Tibial artery (tissue), 4 donors: ENCODE results near the gene UIMC1.
"Not testable (repeated sequence)": the region's sequence is repeated elsewhere in the genome, so short reads cannot be mapped to it uniquely, and the experiment has no call there.

Source experiments
- DNase-seq, 2 donors: peaks; one replicate each; pipeline ENCODE4 v3.0.0-alpha.2; 2019
- H3K27ac ChIP-seq, 2 donors: fragments of 200-600 bp; sonication (generic) in 1 of 2; 1 replicate in 1 of 2; 2 replicates in 1 of 2; pipeline ENCODE4 v1.5.1; 2018 to 2019; ENCODE audit warnings: mild to moderate bottlenecking in 1 of 2
- H3K27me3 ChIP-seq, 2 donors: fragments of 200-600 bp; sonication (generic) in 1 of 2; one replicate each; pipeline versions ENCODE4 v1.5.1 to v1.6.0; 2016 to 2019
- H3K36me3 ChIP-seq, 3 donors: fragments of 200-600 bp; sonication (generic) in 2 of 3; one replicate each; pipeline ENCODE4 v1.5.1; 2016 to 2019; ENCODE audit warnings: mild to moderate bottlenecking in 2 of 3
- H3K4me1 ChIP-seq, 4 donors: fragments of 200-600 bp; sonication (generic) in 2 of 4; 1 replicate in 3 of 4; 2 replicates in 1 of 4; pipeline ENCODE4 v1.5.1; 2016 to 2019
- H3K4me3 ChIP-seq, 2 donors: fragments of 200-600 bp; sonication (generic) in 1 of 2; 1 replicate in 1 of 2; 2 replicates in 1 of 2; pipeline ENCODE4 v1.5.1; 2018 to 2019; ENCODE audit warnings: mild to moderate bottlenecking in 2 of 2
- H3K9me3 ChIP-seq, 3 donors: fragments of 200-600 bp; sonication (generic) in 1 of 3; one replicate each; pipeline ENCODE4 v1.5.1; 2016 to 2019
- intact Hi-C: fragments of 100-400 bp; cut with DNase I; formaldehyde crosslinking; loops from one replicate; pipeline ENCODE4 v1.15.0; 2023; ENCODE audit warnings: low total_unique reads
- TF ChIP-seq, protein P1 (sequence below), 2 experiments: fragments of 200-600 bp in 1 of 2; fragments of 450-650 bp in 1 of 2; IDR thresholded peaks; one replicate each; pipeline ENCODE4 v1.5.1; 2017 to 2019; ENCODE audit warnings: antibody characterized with exemption in 2 of 2, mild to moderate bottlenecking in 1 of 2, moderate library complexity in 1 of 2

UIMC1 gene

DNA sequence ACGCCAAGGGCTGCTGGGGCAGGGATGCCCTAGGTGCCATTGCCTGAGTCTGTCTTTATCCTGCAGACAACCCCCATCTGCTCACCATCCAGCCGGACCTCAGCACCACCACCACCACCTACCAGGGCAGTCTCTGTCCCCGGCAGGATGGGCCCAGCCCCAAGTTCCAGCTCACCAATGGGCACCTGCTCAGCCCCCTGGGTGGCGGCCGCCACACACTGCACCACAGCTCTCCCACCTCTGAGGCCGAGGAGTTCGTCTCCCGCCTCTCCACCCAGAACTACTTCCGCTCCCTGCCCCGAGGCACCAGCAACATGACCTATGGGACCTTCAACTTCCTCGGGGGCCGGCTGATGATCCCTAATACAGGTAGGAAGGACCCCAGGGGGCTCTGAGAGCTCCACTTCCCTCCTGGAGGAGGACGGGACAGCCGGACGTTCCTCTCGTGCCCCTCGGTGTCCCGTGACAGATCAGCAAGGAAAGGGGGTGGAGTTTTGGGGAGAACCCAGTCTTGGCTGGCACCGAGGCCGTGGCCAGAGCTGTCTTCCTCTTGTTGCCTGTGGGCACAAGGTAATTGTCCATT, 132.3 kb downstream of the UIMC1 start:
- Histone ChIP-seq H3K4me3 (no peak overlapping the region), H3K27me3 (peaks cover 0 to 61% of the 10 kb centered on the region in 2 donors), H3K36me3 (no peaks in the 10 kb centered on the region), H3K9me3 (no peaks in the 10 kb centered on the region), H3K27ac (no peak overlapping the region), H3K4me1 (no peaks in the 10 kb centered on the region)
- TF ChIP-seq, protein P1, sequence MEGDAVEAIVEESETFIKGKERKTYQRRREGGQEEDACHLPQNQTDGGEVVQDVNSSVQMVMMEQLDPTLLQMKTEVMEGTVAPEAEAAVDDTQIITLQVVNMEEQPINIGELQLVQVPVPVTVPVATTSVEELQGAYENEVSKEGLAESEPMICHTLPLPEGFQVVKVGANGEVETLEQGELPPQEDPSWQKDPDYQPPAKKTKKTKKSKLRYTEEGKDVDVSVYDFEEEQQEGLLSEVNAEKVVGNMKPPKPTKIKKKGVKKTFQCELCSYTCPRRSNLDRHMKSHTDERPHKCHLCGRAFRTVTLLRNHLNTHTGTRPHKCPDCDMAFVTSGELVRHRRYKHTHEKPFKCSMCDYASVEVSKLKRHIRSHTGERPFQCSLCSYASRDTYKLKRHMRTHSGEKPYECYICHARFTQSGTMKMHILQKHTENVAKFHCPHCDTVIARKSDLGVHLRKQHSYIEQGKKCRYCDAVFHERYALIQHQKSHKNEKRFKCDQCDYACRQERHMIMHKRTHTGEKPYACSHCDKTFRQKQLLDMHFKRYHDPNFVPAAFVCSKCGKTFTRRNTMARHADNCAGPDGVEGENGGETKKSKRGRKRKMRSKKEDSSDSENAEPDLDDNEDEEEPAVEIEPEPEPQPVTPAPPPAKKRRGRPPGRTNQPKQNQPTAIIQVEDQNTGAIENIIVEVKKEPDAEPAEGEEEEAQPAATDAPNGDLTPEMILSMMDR (IDR thresholded peaks at IDR 0.05) = no peak
- intact Hi-C loops = no loop called here
- DNase-seq = no peak

DNA sequence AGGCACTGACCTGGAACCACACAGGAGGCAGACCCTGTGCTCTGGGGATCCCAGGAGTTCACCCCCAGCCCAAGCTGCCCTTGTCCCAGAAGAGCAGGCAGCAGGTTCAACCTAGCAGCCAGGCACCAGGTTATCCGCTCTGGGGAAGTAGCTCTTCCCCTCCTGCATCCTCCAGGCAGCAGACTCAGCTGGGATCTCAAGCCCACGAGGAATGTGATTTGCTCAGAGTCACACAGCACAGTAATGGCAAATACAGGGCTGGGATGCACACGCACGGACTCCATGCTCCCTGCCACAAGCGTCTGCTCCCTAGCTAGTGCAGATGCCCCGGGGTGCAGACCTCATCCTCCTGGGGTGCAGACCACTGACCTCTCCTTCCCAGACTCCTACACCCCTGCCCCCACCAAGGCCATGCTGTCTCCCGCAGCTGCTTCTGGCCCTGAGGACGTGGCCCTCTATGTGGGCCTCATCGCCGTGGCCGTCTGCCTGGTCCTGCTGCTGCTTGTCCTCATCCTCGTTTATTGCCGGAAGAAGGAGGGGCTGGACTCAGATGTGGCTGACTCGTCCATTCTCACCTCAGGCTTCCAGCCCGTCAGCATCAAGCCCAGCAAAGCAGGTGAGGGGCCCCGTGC, 132.9 kb downstream of the UIMC1 start:
- Histone ChIP-seq H3K36me3 (no peaks in the 10 kb centered on the region), H3K4me3 (no peak overlapping the region), H3K27ac (no peak overlapping the region), H3K27me3 (peaks cover 0 to 61% of the 10 kb centered on the region in 2 donors), H3K4me1 (no peaks in the 10 kb centered on the region), H3K9me3 (no peaks in the 10 kb centered on the region)
- no peak for DNase-seq
- intact Hi-C loops = no loop called here
- TF ChIP-seq, protein P1 (IDR thresholded peaks at IDR 0.05) = no peak

DNA sequence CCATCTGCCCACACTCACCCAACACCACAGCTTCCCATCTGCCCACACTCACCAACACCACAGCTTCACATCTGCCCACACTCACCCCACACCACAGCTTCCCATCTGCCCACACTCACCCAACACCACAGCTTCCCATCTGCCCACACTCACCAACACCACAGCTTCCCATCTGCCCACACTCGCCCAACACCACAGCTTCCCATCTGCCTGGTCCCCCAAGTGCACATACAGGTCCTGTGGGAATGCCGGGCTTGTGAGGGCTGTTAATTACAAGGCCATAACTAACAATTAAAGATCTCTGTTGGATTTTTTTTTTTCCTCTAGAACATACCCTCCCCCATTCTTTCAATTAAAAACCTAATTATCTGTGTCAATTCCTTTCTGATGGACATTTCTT, 133.6 kb downstream of the UIMC1 start:
- H3K36me3 ChIP-seq, intact Hi-C loops, DNase-seq, H3K9me3 ChIP-seq, H3K4me3 ChIP-seq, H3K4me1 ChIP-seq, H3K27ac ChIP-seq: not testable (repeated sequence)
- H3K27me3 ChIP-seq = peaks cover 0 to 61% of the 10 kb centered on the region in 2 donors

DNA sequence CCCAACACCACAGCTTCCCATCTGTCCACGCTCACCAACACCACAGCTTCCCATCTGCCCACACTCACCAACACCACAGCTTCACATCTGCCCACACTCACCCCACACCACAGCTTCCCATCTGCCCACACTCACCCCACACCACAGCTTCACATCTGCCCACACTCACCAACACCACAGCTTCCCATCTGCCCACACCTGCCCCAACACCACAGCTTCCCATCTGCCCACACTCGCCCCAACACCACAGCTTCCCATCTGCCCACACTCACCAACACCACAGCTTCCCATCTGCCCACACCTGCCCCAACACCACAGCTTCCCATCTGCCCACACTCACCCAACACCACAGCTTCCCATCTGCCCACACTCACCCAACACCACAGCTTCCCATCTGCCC, 134.0 kb downstream of the UIMC1 start:
- H3K27me3 ChIP-seq = peaks cover 0 to 61% of the 10 kb centered on the region in 2 donors
- H3K27ac ChIP-seq, intact Hi-C loops: not testable (repeated sequence)

DNA sequence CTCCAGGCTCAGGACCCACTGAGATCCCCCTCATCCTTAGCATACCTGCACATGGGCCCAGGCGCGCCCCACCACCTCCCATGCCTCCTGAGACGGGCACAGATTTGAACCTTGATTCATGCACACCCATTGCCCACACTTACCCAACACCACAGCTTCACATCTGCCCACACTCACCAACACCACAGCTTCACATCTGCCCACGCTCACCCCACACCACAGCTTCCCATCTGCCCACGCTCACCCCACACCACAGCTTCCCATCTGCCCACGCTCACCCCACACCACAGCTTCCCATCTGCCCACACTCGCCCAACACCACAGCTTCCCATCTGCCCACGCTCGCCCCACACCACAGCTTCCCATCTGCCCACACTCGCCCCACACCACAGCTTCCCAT, 135.9 kb downstream of the UIMC1 start:
- H3K4me1 ChIP-seq, H3K27ac ChIP-seq, DNase-seq, intact Hi-C loops, H3K4me3 ChIP-seq, H3K36me3 ChIP-seq, H3K9me3 ChIP-seq: not testable (repeated sequence)
- H3K27me3 ChIP-seq = peaks cover 0 to 60% of the 10 kb centered on the region in 2 donors

More for the DNA sequence above, 134.0 kb downstream of the UIMC1 start:
- H3K4me3 ChIP-seq, H3K4me1 ChIP-seq, H3K36me3 ChIP-seq, DNase-seq, H3K9me3 ChIP-seq: not testable (repeated sequence)

DNA sequence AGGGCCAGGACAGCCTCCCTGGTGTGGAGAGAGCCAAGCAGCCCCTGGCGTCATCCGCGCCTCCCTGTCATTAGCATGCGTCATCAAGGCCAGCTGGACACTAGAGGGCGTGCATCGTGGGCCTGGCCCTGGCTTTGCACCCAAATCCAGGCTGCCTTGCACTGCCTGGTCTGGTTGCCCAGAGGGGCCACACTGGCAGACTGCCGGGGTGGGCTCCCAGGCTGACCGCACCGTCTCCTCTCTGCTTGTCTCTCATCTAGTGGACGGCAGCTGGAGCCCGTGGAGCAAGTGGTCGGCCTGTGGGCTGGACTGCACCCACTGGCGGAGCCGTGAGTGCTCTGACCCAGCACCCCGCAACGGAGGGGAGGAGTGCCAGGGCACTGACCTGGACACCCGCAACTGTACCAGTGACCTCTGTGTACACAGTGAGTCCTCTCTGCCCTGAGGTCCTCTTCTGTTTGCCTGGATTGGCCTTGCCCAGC, 136.4 kb downstream of the UIMC1 start:
- DNase-seq = no peak
- intact Hi-C loops = no loop called here

DNA sequence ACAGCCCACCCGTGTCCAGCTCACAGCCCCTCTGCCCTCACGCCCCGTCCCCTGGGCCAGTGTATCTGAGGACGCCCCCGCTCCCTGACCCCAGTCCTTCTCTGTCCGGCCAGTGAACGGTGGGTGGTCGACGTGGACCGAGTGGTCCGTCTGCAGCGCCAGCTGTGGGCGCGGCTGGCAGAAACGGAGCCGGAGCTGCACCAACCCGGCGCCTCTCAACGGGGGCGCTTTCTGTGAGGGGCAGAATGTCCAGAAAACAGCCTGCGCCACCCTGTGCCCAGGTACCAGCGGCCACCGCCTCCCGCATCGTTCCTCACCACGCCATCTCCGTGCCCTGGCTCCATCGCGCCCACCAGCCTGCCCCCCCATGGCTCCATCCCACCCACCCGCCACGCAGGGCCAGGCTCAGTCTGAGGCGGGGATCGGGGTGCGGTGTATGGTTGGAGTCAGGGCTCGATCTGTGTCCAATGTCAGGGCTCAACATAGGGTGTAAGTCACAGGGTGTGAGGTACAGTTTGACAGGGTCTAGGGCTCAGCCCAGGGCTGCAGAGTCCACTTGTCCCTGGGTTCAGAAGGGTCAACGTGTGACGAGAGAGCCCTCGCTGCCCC, 137.0 kb downstream of the UIMC1 start:
- H3K27me3 ChIP-seq = peaks cover 0 to 60% of the 10 kb centered on the region in 2 donors
- H3K4me1 ChIP-seq = no peaks in the 10 kb centered on the region
- no peaks in the 10 kb centered on the region for H3K9me3 ChIP-seq
- H3K4me3 ChIP-seq = no peak overlapping the region
- DNase-seq = no peak
- H3K27ac ChIP-seq = no peak overlapping the region
- no peaks in the 10 kb centered on the region for H3K36me3 ChIP-seq
- TF ChIP-seq, protein P1 (IDR thresholded peaks at IDR 0.05) = no peak
- intact Hi-C loops = no loop called here

More for the DNA sequence above, 136.4 kb downstream of the UIMC1 start:
- H3K27me3 ChIP-seq = peaks cover 0 to 60% of the 10 kb centered on the region in 2 donors
- H3K4me1 ChIP-seq = no peaks in the 10 kb centered on the region
- TF ChIP-seq, protein P1 (IDR thresholded peaks at IDR 0.05) = no peak
- no peak overlapping the region for H3K4me3 ChIP-seq
- no peak overlapping the region for H3K27ac ChIP-seq
- no peaks in the 10 kb centered on the region for H3K9me3 ChIP-seq
- no peaks in the 10 kb centered on the region for H3K36me3 ChIP-seq
